ENCODE results near the gene PALLD. TPM values are rescaled to one million over a fixed set of nuclear protein-coding genes. Genes with fewer than 3 reads are reported as not detected.

PALLD gene
- polyA plus RNA-seq, 1 donor (not counting 4 experiments of a cell fraction or from before 2014, with no cell fraction given) = 136 TPM

GRCh38 chr4:168891688-168892087 is 394.8 kb downstream of the PALLD start:
- no peak overlapping the region for H2AFZ ChIP-seq (ENCODE audit: control insufficient read depth, low read length)
- dilution Hi-C loops (cut with MboI; ENCODE audit: extremely low pct_ligation_motif_present, low sequenced_read_pairs) = no loop called here
- no peaks in the 10 kb centered on the region for H4K20me1 ChIP-seq (ENCODE audit: control insufficient read depth, extremely low read depth, insufficient read depth, low read length)
- H3K9ac ChIP-seq (ENCODE audit: control insufficient read depth, extremely low read depth, insufficient read depth, low read length) = no peak overlapping the region
- H3K4me1 ChIP-seq (ENCODE audit: control insufficient read depth, extremely low read depth, insufficient read depth, low read length) = peaks cover 2% of the 10 kb centered on the region
- no peak overlapping the region for H3K4me2 ChIP-seq (ENCODE audit: control insufficient read depth, extremely low read depth, insufficient read depth, low read depth, low read length)
- H3K36me3 ChIP-seq (ENCODE audit: control insufficient read depth in 2 of 2, extremely low read depth in 1 of 2, insufficient read depth in 2 of 2, low read length in 2 of 2) = peaks cover 34 to 53% of the 10 kb centered on the region in 2 experiments
- DNase-seq (ENCODE audit: low read depth, low spot score) (no peak), FAIRE-seq (no peak)
- no peak overlapping the region for H3K27ac ChIP-seq (ENCODE audit: control insufficient read depth, insufficient read depth, low read length)
- H3K9me3 ChIP-seq (ENCODE audit: control insufficient read depth, low read depth, low read length) = no peaks in the 10 kb centered on the region
- TF ChIP-seq, protein P1, sequence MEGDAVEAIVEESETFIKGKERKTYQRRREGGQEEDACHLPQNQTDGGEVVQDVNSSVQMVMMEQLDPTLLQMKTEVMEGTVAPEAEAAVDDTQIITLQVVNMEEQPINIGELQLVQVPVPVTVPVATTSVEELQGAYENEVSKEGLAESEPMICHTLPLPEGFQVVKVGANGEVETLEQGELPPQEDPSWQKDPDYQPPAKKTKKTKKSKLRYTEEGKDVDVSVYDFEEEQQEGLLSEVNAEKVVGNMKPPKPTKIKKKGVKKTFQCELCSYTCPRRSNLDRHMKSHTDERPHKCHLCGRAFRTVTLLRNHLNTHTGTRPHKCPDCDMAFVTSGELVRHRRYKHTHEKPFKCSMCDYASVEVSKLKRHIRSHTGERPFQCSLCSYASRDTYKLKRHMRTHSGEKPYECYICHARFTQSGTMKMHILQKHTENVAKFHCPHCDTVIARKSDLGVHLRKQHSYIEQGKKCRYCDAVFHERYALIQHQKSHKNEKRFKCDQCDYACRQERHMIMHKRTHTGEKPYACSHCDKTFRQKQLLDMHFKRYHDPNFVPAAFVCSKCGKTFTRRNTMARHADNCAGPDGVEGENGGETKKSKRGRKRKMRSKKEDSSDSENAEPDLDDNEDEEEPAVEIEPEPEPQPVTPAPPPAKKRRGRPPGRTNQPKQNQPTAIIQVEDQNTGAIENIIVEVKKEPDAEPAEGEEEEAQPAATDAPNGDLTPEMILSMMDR (optimal IDR thresholded peaks at IDR 0.05 in 1 of 3, IDR thresholded peaks at IDR 0.05 in 1 of 3, conservative IDR thresholded peaks at IDR 0.05 in 1 of 3; ENCODE audit: extremely low read depth in 1 of 3, insufficient read depth in 2 of 3, low read length in 3 of 3) = no peak
- TF ChIP-seq EZH2 (IDR thresholded peaks at IDR 0.05; ENCODE audit: low read length) = no peak
- H3K27me3 ChIP-seq (ENCODE audit: control insufficient read depth, extremely low read depth, insufficient read depth, low read length) = no peaks in the 10 kb centered on the region
- H3K79me2 ChIP-seq (ENCODE audit: control insufficient read depth, insufficient read depth, low read length) = peaks cover 30% of the 10 kb centered on the region
- no peak overlapping the region for H3K4me3 ChIP-seq (ENCODE audit: control insufficient read depth in 2 of 3, extremely low read depth in 1 of 3, insufficient read depth in 2 of 3, low read depth in 1 of 3, low read length in 3 of 3)
- H3K9me1 ChIP-seq (ENCODE audit: control insufficient read depth, extremely low read depth, insufficient read depth, low read length) = peaks cover 2% of the 10 kb centered on the region

GRCh38 chr4:168892475-168892874 is 395.6 kb downstream of the PALLD start:
- TF ChIP-seq, protein P1 (optimal IDR thresholded peaks at IDR 0.05 in 1 of 3, IDR thresholded peaks at IDR 0.05 in 1 of 3, conservative IDR thresholded peaks at IDR 0.05 in 1 of 3; ENCODE audit: extremely low read depth in 1 of 3, insufficient read depth in 2 of 3, low read length in 3 of 3) = no peak
- TF ChIP-seq EZH2 (IDR thresholded peaks at IDR 0.05; ENCODE audit: low read length) = no peak
- no peak overlapping the region for H3K4me3 ChIP-seq (ENCODE audit: control insufficient read depth in 2 of 3, extremely low read depth in 1 of 3, insufficient read depth in 2 of 3, low read depth in 1 of 3, low read length in 3 of 3)
- peaks cover 33 to 51% of the 10 kb centered on the region in 2 experiments for H3K36me3 ChIP-seq (ENCODE audit: control insufficient read depth in 2 of 2, extremely low read depth in 1 of 2, insufficient read depth in 2 of 2, low read length in 2 of 2)
- H3K4me2 ChIP-seq (ENCODE audit: control insufficient read depth, extremely low read depth, insufficient read depth, low read depth, low read length) = no peak overlapping the region
- dilution Hi-C loops (cut with MboI; ENCODE audit: extremely low pct_ligation_motif_present, low sequenced_read_pairs) = no loop called here
- peaks cover 2% of the 10 kb centered on the region for H3K9me1 ChIP-seq (ENCODE audit: control insufficient read depth, extremely low read depth, insufficient read depth, low read length)
- no peak overlapping the region for H2AFZ ChIP-seq (ENCODE audit: control insufficient read depth, low read length)
- no peak overlapping the region for H3K27ac ChIP-seq (ENCODE audit: control insufficient read depth, insufficient read depth, low read length)
- H3K9me3 ChIP-seq (ENCODE audit: control insufficient read depth, low read depth, low read length) = no peaks in the 10 kb centered on the region
- peaks cover 25% of the 10 kb centered on the region for H3K79me2 ChIP-seq (ENCODE audit: control insufficient read depth, insufficient read depth, low read length)
- no peak for DNase-seq (ENCODE audit: low read depth, low spot score)
- H3K4me1 ChIP-seq (ENCODE audit: control insufficient read depth, extremely low read depth, insufficient read depth, low read length) = no peaks in the 10 kb centered on the region
- no peaks in the 10 kb centered on the region for H3K27me3 ChIP-seq (ENCODE audit: control insufficient read depth, extremely low read depth, insufficient read depth, low read length)
- no peak overlapping the region for H3K9ac ChIP-seq (ENCODE audit: control insufficient read depth, extremely low read depth, insufficient read depth, low read length)
- no peak for FAIRE-seq
- H4K20me1 ChIP-seq (ENCODE audit: control insufficient read depth, extremely low read depth, insufficient read depth, low read length) = no peaks in the 10 kb centered on the region

Measured in keratinocyte (primary cell).